Gastrocnemius medialis (tissue), 4 donors: Measurements from ENCODE around the gene RHOXF2B.

Experiments used
- CTCF ChIP-seq, 5 experiments: fragments of 450-650 bp in 3 of 5; fragments of 200-600 bp in 2 of 5; sonication (generic) in 2 of 5; IDR thresholded peaks in 4 of 5; conservative IDR thresholded peaks in 1 of 5; 1 replicate in 4 of 5; 2 replicates in 1 of 5; pipeline ENCODE4 v1.5.1; 2016 to 2019; ENCODE audit warnings: antibody characterized with exemption in 5 of 5, mild to moderate bottlenecking in 3 of 5, moderate library complexity in 3 of 5
- POLR2A ChIP-seq, 2 donors: fragments of 450-650 bp; IDR thresholded peaks; one replicate each; pipeline ENCODE4 v1.6.1; 2017; ENCODE audit warnings: antibody characterized with exemption in 2 of 2, mild to moderate bottlenecking in 2 of 2, moderate library complexity in 2 of 2

GRCh38 chrX:120109378-120109777 lies 31.9 kb upstream of the RHOXF2B start:
- TF ChIP-seq CTCF (IDR thresholded peaks at IDR 0.05 in 4 of 5, conservative IDR thresholded peaks at IDR 0.05 in 1 of 5) (no peak), POLR2A (IDR thresholded peaks at IDR 0.05) (no peak)
